Stimulated activated naive CD8-positive, alpha-beta T cell treated with anti-CD3 and anti-CD28 coated beads, Interleukin-15, amount 100 ng/mL, for 72 hours (primary cell): ENCODE results near the gene SMAD4.
"Not testable (repeated sequence)": the region's sequence is repeated elsewhere in the genome, so short reads cannot be mapped to it uniquely, and the experiment has no call there.

Experiments
- ATAC-seq: fragments of 150-1000 bp; cut with Tn5 transposase; 2 replicates; pipeline ENCODE4 v1.10.0; 2021; ENCODE audit warnings: mild to moderate bottlenecking, moderate library complexity
- DNase-seq, 2 donors: peaks; one replicate each; pipeline ENCODE4 v3.0.0; 2021 to 2022
- H3K27ac Mint-ChIP-seq, 2 donors: one replicate each; pipeline ENCODE4 v1.8.0; 2022; ENCODE audit warnings: mild to moderate bottlenecking in 2 of 2, mixed read lengths in 2 of 2, moderate library complexity in 2 of 2
- H3K27me3 Mint-ChIP-seq: one replicate; pipeline ENCODE4 v1.8.0; 2022; ENCODE audit warnings: mixed read lengths
- H3K4me1 Mint-ChIP-seq: one replicate; pipeline ENCODE4 v1.8.0; 2022; ENCODE audit warnings: mild to moderate bottlenecking, mixed read lengths
- H3K4me3 Mint-ChIP-seq, 2 donors: one replicate each; pipeline ENCODE4 v1.8.0; 2022; ENCODE audit warnings: mild to moderate bottlenecking in 2 of 2, mixed read lengths in 2 of 2, moderate library complexity in 1 of 2
- H3K9me3 Mint-ChIP-seq, 2 donors: one replicate each; pipeline ENCODE4 v1.8.0; 2022; ENCODE audit warnings: mixed read lengths in 2 of 2

SMAD4 gene

GRCh38 chr18:51077217-51077616 is 47.2 kb downstream of the SMAD4 start:
- no peak overlapping the region for H3K27ac Mint-ChIP-seq
- H3K4me1 Mint-ChIP-seq: peaks cover 24% of the 10 kb centered on the region
- no peak for DNase-seq
- no peak for ATAC-seq
- no peaks in the 10 kb centered on the region for H3K27me3 Mint-ChIP-seq
- no peaks in the 10 kb centered on the region for H3K9me3 Mint-ChIP-seq
- H3K4me3 Mint-ChIP-seq: no peak overlapping the region

DNA sequence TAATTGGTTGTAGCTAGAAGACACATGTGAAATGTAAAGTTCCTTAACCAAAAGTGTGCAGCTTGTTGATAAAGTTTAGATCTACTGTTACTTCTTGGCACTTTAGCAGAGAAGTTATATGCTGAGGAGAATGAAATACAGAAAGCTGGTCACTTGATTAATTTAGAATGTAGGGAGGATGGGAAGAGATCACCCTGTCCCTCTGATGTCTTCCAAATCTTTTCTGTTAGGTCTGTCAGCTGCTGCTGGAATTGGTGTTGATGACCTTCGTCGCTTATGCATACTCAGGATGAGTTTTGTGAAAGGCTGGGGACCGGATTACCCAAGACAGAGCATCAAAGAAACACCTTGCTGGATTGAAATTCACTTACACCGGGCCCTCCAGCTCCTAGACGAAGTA is 48.0 kb downstream of the SMAD4 start:
- Mint-ChIP-seq H3K27ac (no peak overlapping the region), H3K4me3 (no peak overlapping the region), H3K4me1 (peaks cover 32% of the 10 kb centered on the region), H3K27me3 (no peaks in the 10 kb centered on the region), H3K9me3 (no peaks in the 10 kb centered on the region)
- no peak for DNase-seq
- ATAC-seq: no peak

GRCh38 chr18:51082571-51083267 is 52.7 kb downstream of the SMAD4 start:
- Mint-ChIP-seq H3K27me3 (no peaks in the 10 kb centered on the region), H3K4me1 (peaks cover 21% of the 10 kb centered on the region), H3K4me3 (peak overlapping the region; percentile 68 to 75), H3K9me3 (peaks cover 29 to 30% of the 10 kb centered on the region in 2 donors), H3K27ac (peak overlapping the region; percentile 74 to 98)
- DNase-seq (no peak), ATAC-seq (peak; percentile 89)

DNA sequence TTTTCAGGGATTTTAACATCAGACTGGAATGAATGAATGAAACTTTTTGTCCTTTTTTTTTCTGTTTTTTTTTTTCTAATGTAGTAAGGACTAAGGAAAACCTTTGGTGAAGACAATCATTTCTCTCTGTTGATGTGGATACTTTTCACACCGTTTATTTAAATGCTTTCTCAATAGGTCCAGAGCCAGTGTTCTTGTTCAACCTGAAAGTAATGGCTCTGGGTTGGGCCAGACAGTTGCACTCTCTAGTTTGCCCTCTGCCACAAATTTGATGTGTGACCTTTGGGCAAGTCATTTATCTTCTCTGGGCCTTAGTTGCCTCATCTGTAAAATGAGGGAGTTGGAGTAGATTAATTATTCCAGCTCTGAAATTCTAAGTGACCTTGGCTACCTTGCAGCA is 53.4 kb downstream of the SMAD4 start:
- Mint-ChIP-seq H3K4me3 (peak overlapping the region in 1 of 2 donors; percentile 68), H3K27ac (peak overlapping the region; percentile 19 to 98), H3K9me3 (peaks cover 36 to 37% of the 10 kb centered on the region in 2 donors), H3K4me1 (peaks cover 21% of the 10 kb centered on the region), H3K27me3 (no peaks in the 10 kb centered on the region)
- DNase-seq (no peak), ATAC-seq (peak; percentile 64)

DNA sequence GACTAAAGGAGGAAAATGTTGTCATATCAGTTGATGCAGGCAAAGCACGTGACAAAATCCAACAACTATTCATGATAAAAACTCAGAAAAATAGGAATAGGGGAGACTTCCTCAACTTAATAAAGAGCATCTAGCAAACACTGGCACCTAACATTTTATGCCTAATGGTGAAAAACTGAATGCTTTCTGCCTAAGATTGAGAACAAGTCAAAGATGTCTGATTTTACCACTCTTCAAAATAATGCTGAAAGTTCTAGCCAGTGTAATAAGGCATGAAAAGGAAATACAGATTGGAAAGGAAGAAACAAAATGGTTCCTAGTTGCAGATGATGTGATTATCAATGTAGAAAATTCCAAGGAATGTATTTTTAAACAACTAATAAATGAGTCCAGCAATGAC is 58.4 kb downstream of the SMAD4 start:
- DNase-seq (no peak), ATAC-seq (no peak)
- H3K4me1 Mint-ChIP-seq: peaks cover 3% of the 10 kb centered on the region
- H3K4me3 Mint-ChIP-seq: no peak overlapping the region
- no peaks in the 10 kb centered on the region for H3K27me3 Mint-ChIP-seq
- no peak overlapping the region for H3K27ac Mint-ChIP-seq
- H3K9me3 Mint-ChIP-seq: peaks cover 38 to 39% of the 10 kb centered on the region in 2 donors

- ATAC-seq (no peak), DNase-seq (no peak)
- H3K4me1 Mint-ChIP-seq: no peaks in the 10 kb centered on the region
- peaks cover 33 to 45% of the 10 kb centered on the region in 2 donors for H3K9me3 Mint-ChIP-seq
- no peak overlapping the region for H3K27ac Mint-ChIP-seq
- no peaks in the 10 kb centered on the region for H3K27me3 Mint-ChIP-seq
- H3K4me3 Mint-ChIP-seq: no peak overlapping the region
These were observed 59.7 kb downstream of the SMAD4 start for GRCh38 chr18:51089691-51090090.

DNA sequence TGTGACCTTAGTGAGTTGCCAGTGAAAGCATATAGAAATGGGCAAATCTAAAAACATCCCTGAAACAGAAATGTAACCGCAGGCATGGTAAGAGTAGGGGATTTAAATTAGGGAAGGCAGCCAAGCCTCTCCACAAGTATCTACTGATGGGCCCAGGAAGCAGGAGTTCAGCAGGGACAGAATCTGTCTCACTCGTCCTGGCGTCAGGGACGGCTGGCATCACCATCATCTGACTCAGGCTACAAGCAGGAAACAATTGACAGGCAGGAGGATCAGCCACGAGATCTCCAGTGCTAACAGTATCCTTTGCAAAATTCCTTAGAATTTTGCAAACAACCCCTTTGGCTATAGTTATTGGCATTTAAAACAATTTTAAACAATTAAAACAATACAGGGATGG is 61.3 kb downstream of the SMAD4 start:
- ATAC-seq: no peak
- no peak overlapping the region for H3K4me3 Mint-ChIP-seq
- H3K4me1 Mint-ChIP-seq: no peaks in the 10 kb centered on the region
- peak overlapping the region in 1 of 2 donors; percentile 77 for H3K27ac Mint-ChIP-seq
- H3K9me3 Mint-ChIP-seq: peaks cover 20 to 32% of the 10 kb centered on the region in 2 donors
- no peak for DNase-seq
- H3K27me3 Mint-ChIP-seq: peaks cover 7% of the 10 kb centered on the region

- H3K9me3 Mint-ChIP-seq: peaks cover 14 to 24% of the 10 kb centered on the region in 2 donors
- peaks cover 8% of the 10 kb centered on the region for H3K27me3 Mint-ChIP-seq
- H3K27ac Mint-ChIP-seq: no peak overlapping the region
- no peak overlapping the region for H3K4me3 Mint-ChIP-seq
- ATAC-seq (peak; percentile 28), DNase-seq (no peak)
- H3K4me1 Mint-ChIP-seq: no peaks in the 10 kb centered on the region
These were observed 62.1 kb downstream of the SMAD4 start for GRCh38 chr18:51092117-51092516.

- ATAC-seq, H3K27me3 Mint-ChIP-seq, H3K27ac Mint-ChIP-seq, H3K4me1 Mint-ChIP-seq, DNase-seq, H3K4me3 Mint-ChIP-seq: not testable (repeated sequence)
- H3K9me3 Mint-ChIP-seq: peaks cover 5 to 17% of the 10 kb centered on the region in 2 donors
These were observed 63.0 kb downstream of the SMAD4 start for GRCh38 chr18:51092967-51093366.

GRCh38 chr18:51097021-51097822 is 67.2 kb downstream of the SMAD4 start:
- no peak overlapping the region for H3K27ac Mint-ChIP-seq
- no peaks in the 10 kb centered on the region for H3K4me1 Mint-ChIP-seq

GRCh38 chr18:51098082-51098481 is 68.1 kb downstream of the SMAD4 start:
- Mint-ChIP-seq H3K27ac (no peak overlapping the region), H3K9me3 (peaks cover 0 to 16% of the 10 kb centered on the region in 2 donors), H3K27me3 (peaks cover 8% of the 10 kb centered on the region), H3K4me3 (no peak overlapping the region), H3K4me1 (no peaks in the 10 kb centered on the region)
- DNase-seq: no peak
- no peak for ATAC-seq

More at GRCh38 chr18:51097021-51097822, 67.2 kb downstream of the SMAD4 start:
- ATAC-seq: no peak
- Mint-ChIP-seq H3K9me3 (peaks cover 0 to 10% of the 10 kb centered on the region in 2 donors), H3K4me3 (no peak overlapping the region), H3K27me3 (peaks cover 8% of the 10 kb centered on the region)
- DNase-seq: no peak

- Mint-ChIP-seq H3K4me3 (no peak overlapping the region), H3K27me3 (peaks cover 8% of the 10 kb centered on the region), H3K27ac (no peak overlapping the region), H3K4me1 (no peaks in the 10 kb centered on the region), H3K9me3 (peaks cover 0 to 16% of the 10 kb centered on the region in 2 donors)
- DNase-seq (no peak), ATAC-seq (no peak)
These were observed 68.5 kb downstream of the SMAD4 start for GRCh38 chr18:51098513-51098912.

DNA sequence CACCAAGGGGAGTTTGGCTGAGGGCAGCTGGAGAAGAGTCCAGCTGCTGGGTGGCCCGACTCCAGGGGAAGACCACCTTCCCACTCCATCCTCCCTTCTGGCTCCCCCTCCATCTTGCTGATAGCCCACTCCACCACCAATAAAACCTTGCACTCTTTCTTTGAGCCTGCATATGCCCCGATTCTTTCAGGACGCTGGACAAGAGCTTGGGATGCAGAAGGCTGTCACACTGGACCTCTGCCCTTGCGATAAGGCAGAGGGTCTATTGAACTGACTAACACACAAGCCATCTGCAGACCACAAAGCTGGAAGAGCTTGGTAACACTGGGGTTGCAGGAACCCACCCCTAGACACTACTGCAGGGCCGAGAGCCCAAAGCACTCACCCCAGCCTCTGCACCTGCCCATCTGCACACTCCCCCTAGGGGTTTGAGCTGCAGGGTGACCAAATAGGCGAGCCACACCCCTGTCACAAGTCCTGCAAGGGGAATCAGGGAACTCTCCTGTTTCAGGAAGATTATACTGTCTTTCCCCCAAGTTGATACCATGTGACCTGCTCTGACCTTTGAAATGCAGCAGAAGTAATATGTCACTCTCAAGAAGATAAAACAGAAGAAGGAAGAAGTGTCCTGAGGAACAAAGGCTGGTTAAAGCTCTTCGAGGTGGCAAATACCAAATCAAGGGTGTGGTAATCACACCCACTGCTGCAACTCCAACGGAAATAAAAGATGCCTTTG is 70.5 kb downstream of the SMAD4 start:
- peaks cover 8% of the 10 kb centered on the region for H3K27me3 Mint-ChIP-seq
- ATAC-seq (no peak), DNase-seq (no peak)

GRCh38 chr18:51107082-51107481 is 77.1 kb downstream of the SMAD4 start:
- no peaks in the 10 kb centered on the region for H3K27me3 Mint-ChIP-seq
- H3K4me3 Mint-ChIP-seq: no peak overlapping the region
- no peak for DNase-seq
- H3K4me1 Mint-ChIP-seq: peaks cover 31% of the 10 kb centered on the region
- peaks cover 6% of the 10 kb centered on the region in 2 donors for H3K9me3 Mint-ChIP-seq
- ATAC-seq: peak; percentile 8
- peak overlapping the region in 1 of 2 donors; percentile 80 for H3K27ac Mint-ChIP-seq

More for the DNA sequence above, 70.5 kb downstream of the SMAD4 start:
- Mint-ChIP-seq H3K4me1 (no peaks in the 10 kb centered on the region), H3K9me3 (peaks cover 0 to 6% of the 10 kb centered on the region in 2 donors), H3K4me3 (no peak overlapping the region), H3K27ac (peak overlapping the region in 1 of 2 donors; percentile 48)

DNA sequence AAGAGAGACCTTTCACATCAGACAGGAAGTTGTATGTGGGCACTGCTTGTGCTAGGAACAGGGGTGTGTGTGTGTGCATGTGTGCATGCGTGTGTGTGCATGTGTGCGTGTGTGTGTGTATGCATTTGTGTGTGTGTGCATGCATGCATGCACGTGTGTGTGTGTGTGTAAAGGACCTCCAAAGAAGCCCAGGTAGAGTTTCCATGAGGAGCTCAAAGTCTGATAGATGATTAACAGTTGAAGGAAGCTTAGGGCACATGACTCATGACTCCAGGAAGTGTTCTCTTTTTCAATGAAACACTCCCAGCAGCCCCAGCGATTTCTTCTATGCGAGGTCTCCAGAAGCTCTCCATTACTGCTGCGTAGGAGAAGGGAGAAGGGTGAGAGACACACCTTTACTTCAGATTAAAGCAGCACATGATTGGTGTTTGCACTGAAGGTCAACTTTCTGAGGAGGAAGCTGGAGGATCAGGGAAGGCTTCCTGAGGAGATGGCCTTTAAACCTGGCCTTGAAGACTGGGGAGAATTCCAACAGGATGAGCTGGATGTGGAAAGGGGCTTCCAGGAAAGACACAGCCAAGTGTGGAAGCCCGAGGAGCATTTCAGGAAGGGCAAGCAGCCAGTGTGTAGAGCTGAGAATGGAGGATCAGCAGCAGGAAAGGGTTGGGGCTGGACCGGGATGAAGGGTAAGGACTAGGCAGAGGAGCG is 77.7 kb downstream of the SMAD4 start:
- H3K4me1 Mint-ChIP-seq: peaks cover 31% of the 10 kb centered on the region
- peak overlapping the region in 1 of 2 donors; percentile 52 for H3K4me3 Mint-ChIP-seq
- H3K27me3 Mint-ChIP-seq: no peaks in the 10 kb centered on the region
- ATAC-seq (peak; percentile 51), DNase-seq (peak in 1 of 2 donors; percentile 11)
- peaks cover 2 to 6% of the 10 kb centered on the region in 2 donors for H3K9me3 Mint-ChIP-seq
- peak overlapping the region in 1 of 2 donors; percentile 80 for H3K27ac Mint-ChIP-seq
